DOHH2 (cell line): ENCODE data around the gene CRY1.

Experiments
- H3F3A ChIP-seq: fragments of 200-600 bp; sonication (generic), shearing (Covaris generic); 2 replicates; pipeline ENCODE4 v1.6.0; 2016; ENCODE audit warnings: antibody characterized with exemption, mild to moderate bottlenecking; ENCODE audit not compliant: control insufficient read depth, insufficient read depth
- H3K27ac ChIP-seq: fragments of 200-600 bp; sonication (generic); 2 replicates; pipeline ENCODE4 v1.5.1; 2014; ENCODE audit warnings: low read depth, mild to moderate bottlenecking, low read length, moderate library complexity
- H3K27me3 ChIP-seq: fragments of 200-600 bp; sonication (generic); 2 replicates; pipeline ENCODE4 v1.6.1; 2014; ENCODE audit warnings: mild to moderate bottlenecking, low read length, mixed read lengths; ENCODE audit not compliant: control insufficient read depth
- H3K36me3 ChIP-seq: fragments of 200-600 bp; sonication (generic); 2 replicates; pipeline ENCODE4 v1.6.1; 2014; ENCODE audit warnings: mild to moderate bottlenecking, low read length, moderate library complexity, mixed read lengths; ENCODE audit not compliant: control insufficient read depth
- H3K4me1 ChIP-seq: fragments of 200-600 bp; sonication (generic); 2 replicates; pipeline ENCODE4 v1.6.1; 2014; ENCODE audit warnings: mild to moderate bottlenecking, low read length, mixed read lengths; ENCODE audit not compliant: control insufficient read depth
- H3K4me2 ChIP-seq: fragments of 200-600 bp; sonication (generic); 2 replicates; pipeline ENCODE4 v1.6.0; 2014; ENCODE audit warnings: mild to moderate bottlenecking, low read length, moderate library complexity
- H3K4me3 ChIP-seq: fragments of 200-600 bp; sonication (generic); 2 replicates; pipeline ENCODE4 v1.5.1; 2014; ENCODE audit warnings: mild to moderate bottlenecking, low read length, mixed read lengths
- H3K79me2 ChIP-seq: fragments of 200-600 bp; sonication (generic); 2 replicates; pipeline ENCODE4 v1.6.1; 2014; ENCODE audit warnings: mild to moderate bottlenecking, low read length, mixed read lengths; ENCODE audit not compliant: control insufficient read depth
- H3K9me2 ChIP-seq: fragments of 200-600 bp; sonication (generic); replicated peaks from 2 replicates; pipeline ENCODE4 v1.6.1; 2014; ENCODE audit warnings: mild to moderate bottlenecking, low read length, mixed read lengths; ENCODE audit not compliant: control insufficient read depth
- H3K9me3 ChIP-seq: fragments of 200-600 bp; sonication (generic); 2 replicates; pipeline ENCODE4 v1.6.1; 2014; ENCODE audit warnings: antibody characterized with exemption, low read length, mixed read lengths; ENCODE audit not compliant: control insufficient read depth, insufficient read depth
- H4K20me1 ChIP-seq: fragments of 200-600 bp; sonication (generic); 2 replicates; pipeline ENCODE4 v1.6.0; 2014; ENCODE audit warnings: low read depth, mild to moderate bottlenecking, antibody characterized with exemption, low read length, moderate library complexity; ENCODE audit not compliant: control insufficient read depth, insufficient read depth
- EZH2phosphoT487 ChIP-seq: fragments of 200-600 bp; sonication (generic); IDR thresholded peaks from 2 replicates; pipeline ENCODE4 v1.6.1; 2017; ENCODE audit warnings: borderline replicate concordance, mild to moderate bottlenecking, antibody characterized with exemption, low read length, moderate library complexity, mixed read lengths
- TF ChIP-seq, protein P1 (sequence below): fragments of 200-600 bp; sonication (generic); IDR thresholded peaks from one replicate; pipeline ENCODE4 v1.5.1; 2014; ENCODE audit warnings: antibody characterized with exemption, mild to moderate bottlenecking, low read depth, low read length; ENCODE audit not compliant: poor library complexity, severe bottlenecking

CRY1 gene

DNA sequence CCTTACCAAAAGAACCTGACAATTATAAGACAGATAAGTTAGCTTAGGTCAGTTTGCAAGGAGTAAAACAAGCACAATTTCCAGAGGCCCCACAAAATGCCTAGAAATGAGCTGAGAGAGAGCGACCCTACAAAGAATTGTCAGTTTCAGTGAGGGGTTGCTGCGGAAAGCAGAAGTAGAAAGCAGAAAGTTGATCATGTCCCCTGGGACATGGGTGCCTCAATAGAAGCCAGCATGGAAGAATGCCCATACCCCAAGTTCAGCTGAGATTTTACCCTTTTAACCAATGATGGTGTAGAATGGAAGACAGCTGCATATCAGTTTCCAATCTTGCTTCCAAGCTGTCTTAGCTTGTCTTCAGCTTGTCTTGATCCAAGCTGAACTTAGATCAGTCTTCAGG, 21.8 kb upstream of the CRY1 start:
- H3K4me3 ChIP-seq = no peak overlapping the region
- no peak overlapping the region for H3K4me2 ChIP-seq
- TF ChIP-seq, protein P1, sequence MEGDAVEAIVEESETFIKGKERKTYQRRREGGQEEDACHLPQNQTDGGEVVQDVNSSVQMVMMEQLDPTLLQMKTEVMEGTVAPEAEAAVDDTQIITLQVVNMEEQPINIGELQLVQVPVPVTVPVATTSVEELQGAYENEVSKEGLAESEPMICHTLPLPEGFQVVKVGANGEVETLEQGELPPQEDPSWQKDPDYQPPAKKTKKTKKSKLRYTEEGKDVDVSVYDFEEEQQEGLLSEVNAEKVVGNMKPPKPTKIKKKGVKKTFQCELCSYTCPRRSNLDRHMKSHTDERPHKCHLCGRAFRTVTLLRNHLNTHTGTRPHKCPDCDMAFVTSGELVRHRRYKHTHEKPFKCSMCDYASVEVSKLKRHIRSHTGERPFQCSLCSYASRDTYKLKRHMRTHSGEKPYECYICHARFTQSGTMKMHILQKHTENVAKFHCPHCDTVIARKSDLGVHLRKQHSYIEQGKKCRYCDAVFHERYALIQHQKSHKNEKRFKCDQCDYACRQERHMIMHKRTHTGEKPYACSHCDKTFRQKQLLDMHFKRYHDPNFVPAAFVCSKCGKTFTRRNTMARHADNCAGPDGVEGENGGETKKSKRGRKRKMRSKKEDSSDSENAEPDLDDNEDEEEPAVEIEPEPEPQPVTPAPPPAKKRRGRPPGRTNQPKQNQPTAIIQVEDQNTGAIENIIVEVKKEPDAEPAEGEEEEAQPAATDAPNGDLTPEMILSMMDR = no peak
- no peak for TF ChIP-seq EZH2phosphoT487
- no peaks in the 10 kb centered on the region for H3F3A ChIP-seq
- H3K79me2 ChIP-seq = no peaks in the 10 kb centered on the region
- no peaks in the 10 kb centered on the region for H3K4me1 ChIP-seq
- H3K27me3 ChIP-seq = peaks cover 22% of the 10 kb centered on the region; the same call in 1 of the 2 replicates
- no peaks in the 10 kb centered on the region for H3K9me2 ChIP-seq
- H3K36me3 ChIP-seq = no peaks in the 10 kb centered on the region
- H3K27ac ChIP-seq = no peak overlapping the region
- H4K20me1 ChIP-seq = no peaks in the 10 kb centered on the region
- H3K9me3 ChIP-seq = no peaks in the 10 kb centered on the region

DNA sequence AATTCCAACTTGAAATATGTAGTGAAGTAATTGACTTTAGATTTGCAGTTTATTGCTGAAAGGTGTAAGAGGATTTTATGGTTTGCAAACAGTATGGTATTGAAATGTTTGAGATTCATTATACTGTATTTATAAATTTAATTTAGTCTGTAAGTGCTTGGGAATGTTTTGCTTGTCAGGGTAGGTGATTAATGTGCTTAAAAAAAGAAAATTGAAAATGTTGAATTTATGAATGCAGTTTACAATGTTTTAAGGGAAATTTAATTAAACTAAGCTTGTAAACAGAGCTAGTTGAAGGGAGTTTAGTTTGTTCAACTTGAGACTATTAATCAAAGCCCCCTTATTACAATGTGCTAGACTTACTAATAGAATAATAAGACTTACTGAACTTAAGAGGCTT, 18.0 kb upstream of the CRY1 start:
- no peak for TF ChIP-seq EZH2phosphoT487
- TF ChIP-seq, protein P1 = no peak
- Histone ChIP-seq H3K9me2 (no peaks in the 10 kb centered on the region), H3K27me3 (peaks cover 11% of the 10 kb centered on the region; the same call in 1 of the 2 replicates), H3K4me2 (no peak overlapping the region), H3K36me3 (no peaks in the 10 kb centered on the region), H3K27ac (no peak overlapping the region), H4K20me1 (no peaks in the 10 kb centered on the region), H3K9me3 (no peaks in the 10 kb centered on the region), H3F3A (no peaks in the 10 kb centered on the region), H3K4me3 (no peak overlapping the region), H3K79me2 (no peaks in the 10 kb centered on the region), H3K4me1 (no peaks in the 10 kb centered on the region)

DNA sequence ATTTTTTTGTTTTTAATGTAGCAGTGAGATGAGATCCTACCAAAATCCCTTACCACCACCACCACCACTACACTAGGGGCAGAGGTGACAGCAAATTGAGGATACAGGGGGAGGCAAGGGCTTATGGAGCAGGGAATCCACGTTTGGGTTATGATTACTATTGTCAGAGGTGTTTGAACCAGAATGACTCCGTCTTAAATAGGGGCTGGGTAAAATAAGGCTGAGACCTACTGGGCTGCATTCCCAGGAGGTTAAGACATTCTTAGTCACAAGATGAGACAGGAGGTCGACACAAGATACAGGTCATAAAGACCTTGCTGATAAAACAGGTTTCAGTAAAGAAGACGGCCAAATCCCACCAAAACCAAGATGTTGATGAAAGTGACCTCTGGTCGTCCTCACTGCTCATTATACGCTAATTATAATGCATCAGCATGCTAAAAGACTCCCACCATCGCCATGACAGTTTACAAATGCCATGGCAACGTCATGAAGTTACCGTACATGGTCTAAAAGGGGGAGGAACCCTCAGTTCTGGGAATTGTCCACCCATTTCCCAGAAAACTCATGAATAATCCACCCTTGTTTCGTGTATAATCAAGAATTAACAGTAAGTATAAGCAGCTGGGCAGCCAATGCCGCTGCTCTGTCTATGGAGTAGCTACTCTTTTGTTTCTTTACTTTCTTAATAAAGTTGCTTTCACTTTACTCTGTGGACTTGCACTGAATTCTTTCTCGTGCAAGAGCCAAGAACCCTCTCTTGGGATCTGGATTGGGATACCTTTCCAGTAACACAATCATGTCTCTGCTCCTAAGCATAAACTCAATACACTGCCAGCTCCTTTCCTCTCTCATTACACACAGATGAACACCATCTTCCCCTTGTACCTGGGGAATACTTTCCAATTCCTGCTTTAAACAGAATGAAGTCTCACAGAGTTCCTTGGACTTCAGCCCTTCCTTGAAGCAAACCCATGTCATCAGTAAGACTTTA, 16.7 kb upstream of the CRY1 start:
- no peaks in the 10 kb centered on the region for H3K9me2 ChIP-seq
- H4K20me1 ChIP-seq = no peaks in the 10 kb centered on the region
- H3K4me3 ChIP-seq = no peak overlapping the region
- peaks cover 8% of the 10 kb centered on the region; the same call in 1 of the 2 replicates for H3K27me3 ChIP-seq
- H3K4me2 ChIP-seq = no peak overlapping the region
- no peak for TF ChIP-seq EZH2phosphoT487
- TF ChIP-seq, protein P1 = no peak
- H3K27ac ChIP-seq = no peak overlapping the region
- no peaks in the 10 kb centered on the region for H3K36me3 ChIP-seq
- no peaks in the 10 kb centered on the region for H3K4me1 ChIP-seq
- H3F3A ChIP-seq = no peaks in the 10 kb centered on the region
- H3K9me3 ChIP-seq = no peaks in the 10 kb centered on the region
- no peaks in the 10 kb centered on the region for H3K79me2 ChIP-seq
